ENCODE measurements around the gene TPPP2. TPM values are rescaled to one million over a fixed set of nuclear protein-coding genes. Genes with fewer than 3 reads are reported as not detected.

The TPPP2 gene
- total RNA-seq, 2 experiments from 2014 or later: not detected

- POLR2A ChIA-PET: interaction anchor here (0.6 to 2.5 kb wide), 2 partner anchors 36 to 474 kb away, joined by 4 to 17 read pairs; no protein-coding TSS in a partner anchor
- peak; percentile 76 for DNase-seq (ENCODE audit: low spot score)
- H2AFZ ChIP-seq (ENCODE audit: low read length): no peak overlapping the region
These were observed 38.7 kb downstream of the TPPP2 start for GRCh38 chr14:21068521-21069387.

GRCh38 chr14:21069388-21070082 is 39.5 kb downstream of the TPPP2 start:
- intact Hi-C loops (cut with micrococcal nuclease; ENCODE audit: unreplicated experiment): loop anchor here (2.0 kb wide), 1 partner anchor 17 kb away; no protein-coding TSS in a partner anchor
- Histone ChIP-seq H4K20me1 (ENCODE audit: insufficient read depth, low read length) (no peaks in the 10 kb centered on the region), H3K36me3 (ENCODE audit: insufficient read depth, low read length) (no peaks in the 10 kb centered on the region), H3K27ac (ENCODE audit: low read depth, low read length, poor library complexity, severe bottlenecking) (no peak overlapping the region), H3K9me2 (ENCODE audit: insufficient read depth, low read length) (no peaks in the 10 kb centered on the region), H3K4me1 (ENCODE audit: insufficient read depth, low read length, poor library complexity, severe bottlenecking) (peaks cover 41% of the 10 kb centered on the region), H3K4me2 (ENCODE audit: low read length) (peak overlapping the region; percentile 87), H3K9me3 (ENCODE audit: low read length) (no peaks in the 10 kb centered on the region), H3K4me3 (ENCODE audit: low read depth, low read length, poor library complexity, severe bottlenecking) (peak overlapping the region; percentile 68), H2AFZ (ENCODE audit: low read length) (peak overlapping the region; percentile 18; the same call in 1 of the 2 replicates), H3K79me2 (ENCODE audit: insufficient read depth, low read depth, low read length) (no peaks in the 10 kb centered on the region)
- ChIA-PET CTCF (ENCODE audit: unreplicated experiment) (interaction anchor here (0.6 to 2.6 kb wide), 3 partner anchors 9 to 34 kb away, joined by 3 to 23 read pairs (median 7); no protein-coding TSS in a partner anchor), POLR2A (no interaction called here)
- peak; percentile 39; the same call in 1 of the 2 replicates for TF ChIP-seq EZH2phosphoT487 (IDR thresholded peaks at IDR 0.05; ENCODE audit: borderline replicate concordance, low read depth, low read length)
- TF ChIP-seq, protein P1, sequence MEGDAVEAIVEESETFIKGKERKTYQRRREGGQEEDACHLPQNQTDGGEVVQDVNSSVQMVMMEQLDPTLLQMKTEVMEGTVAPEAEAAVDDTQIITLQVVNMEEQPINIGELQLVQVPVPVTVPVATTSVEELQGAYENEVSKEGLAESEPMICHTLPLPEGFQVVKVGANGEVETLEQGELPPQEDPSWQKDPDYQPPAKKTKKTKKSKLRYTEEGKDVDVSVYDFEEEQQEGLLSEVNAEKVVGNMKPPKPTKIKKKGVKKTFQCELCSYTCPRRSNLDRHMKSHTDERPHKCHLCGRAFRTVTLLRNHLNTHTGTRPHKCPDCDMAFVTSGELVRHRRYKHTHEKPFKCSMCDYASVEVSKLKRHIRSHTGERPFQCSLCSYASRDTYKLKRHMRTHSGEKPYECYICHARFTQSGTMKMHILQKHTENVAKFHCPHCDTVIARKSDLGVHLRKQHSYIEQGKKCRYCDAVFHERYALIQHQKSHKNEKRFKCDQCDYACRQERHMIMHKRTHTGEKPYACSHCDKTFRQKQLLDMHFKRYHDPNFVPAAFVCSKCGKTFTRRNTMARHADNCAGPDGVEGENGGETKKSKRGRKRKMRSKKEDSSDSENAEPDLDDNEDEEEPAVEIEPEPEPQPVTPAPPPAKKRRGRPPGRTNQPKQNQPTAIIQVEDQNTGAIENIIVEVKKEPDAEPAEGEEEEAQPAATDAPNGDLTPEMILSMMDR (conservative IDR thresholded peaks at IDR 0.05; ENCODE audit: low read length): no peak
- no peak for DNase-seq (ENCODE audit: low spot score)
- no TSS peak for BruUV-seq (replicated peaks)

More at GRCh38 chr14:21068521-21069387, 38.7 kb downstream of the TPPP2 start:
- Histone ChIP-seq H3K9me2 (ENCODE audit: insufficient read depth, low read length) (no peaks in the 10 kb centered on the region), H3K4me2 (ENCODE audit: low read length) (0 out of 2 replicates have a peak overlapping the region, but pooled peaks have one; percentile 87), H3K27ac (ENCODE audit: low read depth, low read length, poor library complexity, severe bottlenecking) (no peak overlapping the region), H3K4me1 (ENCODE audit: insufficient read depth, low read length, poor library complexity, severe bottlenecking) (peaks cover 41% of the 10 kb centered on the region), H3K79me2 (ENCODE audit: insufficient read depth, low read depth, low read length) (no peaks in the 10 kb centered on the region), H3K9me3 (ENCODE audit: low read length) (no peaks in the 10 kb centered on the region), H4K20me1 (ENCODE audit: insufficient read depth, low read length) (no peaks in the 10 kb centered on the region), H3K36me3 (ENCODE audit: insufficient read depth, low read length) (no peaks in the 10 kb centered on the region), H3K4me3 (ENCODE audit: low read depth, low read length, poor library complexity, severe bottlenecking) (no peak overlapping the region)
- BruUV-seq (replicated peaks): no TSS peak
- intact Hi-C loops (cut with micrococcal nuclease; ENCODE audit: unreplicated experiment): loop anchor here (1.0 kb wide), 2 partner anchors 24 to 36 kb away; no protein-coding TSS in a partner anchor
- peak; percentile 32; the same call in 1 of the 2 replicates for TF ChIP-seq EZH2phosphoT487 (IDR thresholded peaks at IDR 0.05; ENCODE audit: borderline replicate concordance, low read depth, low read length)
- TF ChIP-seq, protein P1 (conservative IDR thresholded peaks at IDR 0.05; ENCODE audit: low read length): peak; percentile 74
- CTCF ChIA-PET (ENCODE audit: unreplicated experiment): interaction anchor here (1.0 to 2.6 kb wide), 4 partner anchors 22 to 54 kb away, joined by 3 to 23 read pairs (median 6); no protein-coding TSS in a partner anchor
